IgD-negative memory B cell (primary cell): ENCODE data around the gene ATE1. TPM values are rescaled to one million over a fixed set of nuclear protein-coding genes. Genes with fewer than 3 reads are reported as not detected.
"Not testable (repeated sequence)": the region's sequence is repeated elsewhere in the genome, so short reads cannot be mapped to it uniquely, and the experiment has no call there.

ENCODE experiments used
- H3K27ac Mint-ChIP-seq, 3 donors: one replicate each; pipeline ENCODE4 v1.8.0; 2020 to 2022; ENCODE audit warnings: mild to moderate bottlenecking in 3 of 3, mixed read lengths in 3 of 3, moderate library complexity in 1 of 3
- H3K27me3 Mint-ChIP-seq: one replicate; pipeline ENCODE4 v1.8.0; 2021; ENCODE audit warnings: mixed read lengths
- H3K36me3 Mint-ChIP-seq: one replicate; pipeline ENCODE4 v1.8.0; 2020; ENCODE audit warnings: mild to moderate bottlenecking, mixed read lengths
- H3K4me1 Mint-ChIP-seq, 3 donors: one replicate each; pipeline ENCODE4 v1.8.0; 2020 to 2022; ENCODE audit warnings: mixed read lengths in 3 of 3, mild to moderate bottlenecking in 1 of 3
- H3K4me3 Mint-ChIP-seq, 4 donors: one replicate each; pipeline ENCODE4 v1.8.0; 2020 to 2022; ENCODE audit warnings: mild to moderate bottlenecking in 4 of 4, mixed read lengths in 4 of 4, moderate library complexity in 3 of 4
- H3K9me3 Mint-ChIP-seq, 3 donors: one replicate each; pipeline ENCODE4 v1.8.0; 2020 to 2021; ENCODE audit warnings: mixed read lengths in 3 of 3, mild to moderate bottlenecking in 1 of 3
- polyA plus RNA-seq: library from polyadenylated mRNA; unstranded; fragments of 300-500 nt; fragmentation: Illumina TruSeq; gene quantifications from one replicate; pipeline ENCODE4 v1.2.3, GENCODE V29; 2021

Gene ATE1
- polyA plus RNA-seq, 1 donor from 2014 or later, result 20.2 TPM

- Mint-ChIP-seq H3K4me3 (no peak overlapping the region), H3K4me1 (peaks cover 0 to 9% (median 4%) of the 10 kb centered on the region in 3 donors), H3K27ac (no peak overlapping the region), H3K27me3 (no peaks in the 10 kb centered on the region), H3K36me3 (peaks cover 16% of the 10 kb centered on the region), H3K9me3 (no peaks in the 10 kb centered on the region)
Measured at GRCh38 chr10:121838931-121839330, 88.9 kb downstream of the ATE1 start.

- H3K27me3 Mint-ChIP-seq, result no peaks in the 10 kb centered on the region
- H3K4me3 Mint-ChIP-seq, result no peak overlapping the region
- H3K27ac Mint-ChIP-seq, result peak overlapping the region in 1 of 3 donors; percentile 35
- H3K36me3 Mint-ChIP-seq, result peaks cover 14% of the 10 kb centered on the region
- H3K9me3 Mint-ChIP-seq, result no peaks in the 10 kb centered on the region
- H3K4me1 Mint-ChIP-seq, result peaks cover 0 to 5% (median 2%) of the 10 kb centered on the region in 3 donors
Measured at GRCh38 chr10:121838149-121838548, 89.7 kb downstream of the ATE1 start.

GRCh38 chr10:121836171-121836570, 91.7 kb downstream of the ATE1 start:
- Mint-ChIP-seq H3K27ac (no peak overlapping the region), H3K36me3 (peaks cover 11% of the 10 kb centered on the region), H3K27me3 (no peaks in the 10 kb centered on the region), H3K9me3 (no peaks in the 10 kb centered on the region), H3K4me1 (no peaks in the 10 kb centered on the region), H3K4me3 (no peak overlapping the region)

GRCh38 chr10:121835376-121835775, 92.5 kb downstream of the ATE1 start:
- Mint-ChIP-seq H3K9me3 (no peaks in the 10 kb centered on the region), H3K4me3 (no peak overlapping the region), H3K27me3 (no peaks in the 10 kb centered on the region), H3K36me3 (peaks cover 11% of the 10 kb centered on the region), H3K4me1 (no peaks in the 10 kb centered on the region), H3K27ac (no peak overlapping the region)

GRCh38 chr10:121834757-121835156, 93.1 kb downstream of the ATE1 start:
- H3K4me3 Mint-ChIP-seq, result no peak overlapping the region
- peak overlapping the region in 2 of 3 donors; percentile 39 to 60 for H3K27ac Mint-ChIP-seq
- H3K27me3 Mint-ChIP-seq, result no peaks in the 10 kb centered on the region
- H3K36me3 Mint-ChIP-seq, result peaks cover 11% of the 10 kb centered on the region
- no peaks in the 10 kb centered on the region for H3K9me3 Mint-ChIP-seq
- H3K4me1 Mint-ChIP-seq, result no peaks in the 10 kb centered on the region

- H3K36me3 Mint-ChIP-seq, result peaks cover 9% of the 10 kb centered on the region
- no peaks in the 10 kb centered on the region for H3K9me3 Mint-ChIP-seq
- H3K27ac Mint-ChIP-seq, result peak overlapping the region in 2 of 3 donors; percentile 29 to 56
- H3K4me3 Mint-ChIP-seq, result no peak overlapping the region
- H3K27me3 Mint-ChIP-seq, result no peaks in the 10 kb centered on the region
- peaks cover 0 to 1% (median 0%) of the 10 kb centered on the region in 3 donors for H3K4me1 Mint-ChIP-seq
Measured at GRCh38 chr10:121833387-121833786, 94.4 kb downstream of the ATE1 start.

GRCh38 chr10:121832647-121833046, 95.2 kb downstream of the ATE1 start:
- Mint-ChIP-seq H3K27me3 (no peaks in the 10 kb centered on the region), H3K4me1 (peaks cover 0 to 2% (median 0%) of the 10 kb centered on the region in 3 donors), H3K36me3 (peaks cover 7% of the 10 kb centered on the region), H3K4me3 (no peak overlapping the region), H3K27ac (no peak overlapping the region), H3K9me3 (no peaks in the 10 kb centered on the region)

GRCh38 chr10:121831777-121832176, 96.1 kb downstream of the ATE1 start:
- H3K9me3 Mint-ChIP-seq, result no peaks in the 10 kb centered on the region
- H3K27ac Mint-ChIP-seq, result peak overlapping the region in 1 of 3 donors; percentile 65
- no peak overlapping the region for H3K4me3 Mint-ChIP-seq
- H3K27me3 Mint-ChIP-seq, result no peaks in the 10 kb centered on the region
- H3K36me3 Mint-ChIP-seq, result peaks cover 7% of the 10 kb centered on the region
- peaks cover 0 to 2% (median 0%) of the 10 kb centered on the region in 3 donors for H3K4me1 Mint-ChIP-seq

GRCh38 chr10:121831237-121831636, 96.6 kb downstream of the ATE1 start:
- no peak overlapping the region for H3K27ac Mint-ChIP-seq
- no peak overlapping the region for H3K4me3 Mint-ChIP-seq
- peaks cover 7% of the 10 kb centered on the region for H3K36me3 Mint-ChIP-seq
- H3K4me1 Mint-ChIP-seq, result peaks cover 0 to 2% (median 0%) of the 10 kb centered on the region in 3 donors
- no peaks in the 10 kb centered on the region for H3K27me3 Mint-ChIP-seq
- no peaks in the 10 kb centered on the region for H3K9me3 Mint-ChIP-seq

- Mint-ChIP-seq H3K27me3 (no peaks in the 10 kb centered on the region), H3K4me1 (peaks cover 0 to 2% (median 0%) of the 10 kb centered on the region in 3 donors), H3K4me3 (no peak overlapping the region), H3K9me3 (no peaks in the 10 kb centered on the region), H3K27ac (no peak overlapping the region), H3K36me3 (peaks cover 7% of the 10 kb centered on the region)
Measured at GRCh38 chr10:121830101-121830500, 97.7 kb downstream of the ATE1 start.

- no peak overlapping the region for H3K4me3 Mint-ChIP-seq
- H3K9me3 Mint-ChIP-seq, result no peaks in the 10 kb centered on the region
- H3K27ac Mint-ChIP-seq, result peak overlapping the region in 1 of 3 donors; percentile 6
- H3K36me3 Mint-ChIP-seq, result peaks cover 2% of the 10 kb centered on the region
- H3K4me1 Mint-ChIP-seq, result peaks cover 0 to 2% (median 2%) of the 10 kb centered on the region in 3 donors
- no peaks in the 10 kb centered on the region for H3K27me3 Mint-ChIP-seq
Measured at GRCh38 chr10:121828045-121828444, 99.8 kb downstream of the ATE1 start.

GRCh38 chr10:121826773-121827172, 101.1 kb downstream of the ATE1 start:
- not testable (repeated sequence) for H3K9me3 Mint-ChIP-seq, H3K27ac Mint-ChIP-seq, H3K4me3 Mint-ChIP-seq, H3K36me3 Mint-ChIP-seq, H3K27me3 Mint-ChIP-seq, H3K4me1 Mint-ChIP-seq

- H3K27me3 Mint-ChIP-seq, result no peaks in the 10 kb centered on the region
- peaks cover 5 to 8% (median 8%) of the 10 kb centered on the region in 3 donors for H3K4me1 Mint-ChIP-seq
- H3K36me3 Mint-ChIP-seq, result peaks cover 2% of the 10 kb centered on the region
- no peak overlapping the region for H3K4me3 Mint-ChIP-seq
- H3K27ac Mint-ChIP-seq, result no peak overlapping the region
- no peaks in the 10 kb centered on the region for H3K9me3 Mint-ChIP-seq
Measured at GRCh38 chr10:121823993-121824463, 103.8 kb downstream of the ATE1 start.

- Mint-ChIP-seq H3K36me3 (peaks cover 2% of the 10 kb centered on the region), H3K4me1 (peaks cover 5 to 8% (median 5%) of the 10 kb centered on the region in 3 donors), H3K9me3 (no peaks in the 10 kb centered on the region), H3K27ac (no peak overlapping the region), H3K27me3 (no peaks in the 10 kb centered on the region), H3K4me3 (no peak overlapping the region)
Measured at GRCh38 chr10:121822724-121823123, 105.1 kb downstream of the ATE1 start.

- H3K27me3 Mint-ChIP-seq, result no peaks in the 10 kb centered on the region
- peaks cover 5 to 8% (median 5%) of the 10 kb centered on the region in 3 donors for H3K4me1 Mint-ChIP-seq
- no peaks in the 10 kb centered on the region for H3K9me3 Mint-ChIP-seq
- peak overlapping the region in 1 of 4 donors; percentile 22 for H3K4me3 Mint-ChIP-seq
- peak overlapping the region in 1 of 3 donors; percentile 32 for H3K27ac Mint-ChIP-seq
- peaks cover 2% of the 10 kb centered on the region for H3K36me3 Mint-ChIP-seq
Measured at GRCh38 chr10:121822180-121822579, 105.7 kb downstream of the ATE1 start.

GRCh38 chr10:121819049-121819448, 108.8 kb downstream of the ATE1 start:
- Mint-ChIP-seq H3K9me3 (no peaks in the 10 kb centered on the region), H3K36me3 (peaks cover 2% of the 10 kb centered on the region), H3K27ac (no peak overlapping the region), H3K27me3 (no peaks in the 10 kb centered on the region), H3K4me3 (no peak overlapping the region), H3K4me1 (peaks cover 5 to 8% (median 5%) of the 10 kb centered on the region in 3 donors)
